ENCODE measurements around the gene MALL.
"Not testable (repeated sequence)": the region's sequence is repeated elsewhere in the genome, so short reads cannot be mapped to it uniquely, and the experiment has no call there.

The MALL gene

DNA sequence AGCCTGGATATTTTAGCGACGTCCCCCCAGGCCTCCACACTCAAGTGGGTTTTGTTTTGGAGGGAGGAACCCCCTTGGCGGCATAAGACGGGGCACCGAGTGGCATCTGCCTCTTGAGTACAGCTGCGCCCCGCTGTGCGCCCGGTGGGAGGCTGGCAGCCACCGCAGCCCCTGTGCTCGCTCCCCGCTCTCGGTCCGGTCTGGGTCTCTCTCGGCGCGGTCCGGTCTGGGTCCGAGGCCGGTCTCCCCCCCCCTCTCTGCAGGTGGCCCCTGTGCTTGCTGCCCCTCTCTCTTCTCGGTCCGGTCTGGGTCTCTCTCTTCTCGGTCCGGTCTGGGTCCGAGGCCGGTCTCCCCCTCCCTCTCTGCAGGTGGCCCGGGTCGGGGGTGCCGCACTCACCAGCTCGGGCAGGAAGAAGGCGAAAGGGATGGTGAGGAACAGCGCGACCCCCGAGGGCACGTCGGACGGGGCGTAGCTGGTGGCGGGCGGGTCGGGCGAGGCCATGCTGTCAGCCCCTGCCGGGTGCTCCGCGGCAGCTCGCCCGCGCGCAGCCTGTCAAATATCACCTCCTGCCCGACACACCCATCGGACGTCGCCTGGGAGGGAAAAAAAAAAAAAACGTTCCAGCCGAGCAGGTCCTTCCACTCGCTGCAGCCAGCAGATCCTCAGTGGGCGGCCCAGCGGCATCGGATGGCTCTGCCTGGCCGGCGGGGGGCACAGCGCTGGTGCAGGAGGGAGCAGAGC lies at the start of gene MALL:
Gene MALL (minus strand): TSS at position 532 of the 742 bp plus-strand sequence. CDS start 30 bp downstream, at position 502.
- DNase-seq (ENCODE audit: low read depth), result no peak

DNA sequence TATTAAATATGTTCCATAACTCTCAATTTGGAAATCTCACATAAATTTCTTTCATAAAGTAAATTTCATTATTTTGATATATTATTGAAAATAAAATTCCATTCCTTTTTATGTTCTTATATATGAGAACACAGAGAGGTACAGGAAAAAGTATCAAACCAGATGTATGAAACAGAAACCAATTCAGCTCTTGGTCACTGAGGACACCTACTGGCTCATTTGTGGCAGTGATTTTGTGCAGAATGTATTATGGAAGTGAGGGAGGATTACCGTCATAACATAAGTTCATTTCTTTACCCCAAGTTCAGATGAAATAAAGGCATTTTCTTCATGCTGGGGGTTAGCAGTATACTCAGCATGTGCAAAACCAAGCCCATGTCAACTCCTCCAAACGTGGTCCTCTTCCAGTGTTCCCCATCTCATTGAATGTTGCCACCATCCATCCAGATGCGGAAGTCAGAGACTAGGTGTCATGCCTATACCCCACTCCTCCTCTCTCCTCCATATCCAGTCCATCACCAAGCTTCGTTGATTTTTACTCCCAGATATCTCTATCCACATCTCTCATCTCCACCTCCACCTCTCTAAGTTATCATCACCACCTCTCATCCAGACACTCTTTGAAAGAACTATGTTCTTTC lies 41.7 kb upstream of the MALL start:
- DNase-seq (ENCODE audit: low read depth), result no peak

DNA sequence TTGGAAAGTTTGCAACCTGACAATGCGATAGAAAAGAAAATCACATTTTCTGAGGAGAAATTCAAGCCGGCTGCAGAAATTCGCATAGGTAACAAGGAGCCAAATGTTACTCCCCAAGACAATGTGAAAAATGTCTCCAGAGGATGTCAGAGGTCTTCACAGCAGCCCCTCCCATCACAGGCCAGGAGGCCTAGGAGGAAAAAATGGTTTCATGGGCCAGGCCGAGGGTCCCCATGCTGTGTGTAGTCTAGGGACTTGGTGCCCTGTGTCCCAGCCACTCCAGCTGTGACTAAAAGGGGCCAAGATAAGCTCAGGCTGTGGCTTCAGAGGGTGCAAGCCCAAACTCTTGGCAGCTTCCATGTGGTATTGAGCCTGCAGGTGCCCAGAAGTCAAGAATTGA lies 39.2 kb upstream of the MALL start:
- not testable (repeated sequence) for DNase-seq (ENCODE audit: low read depth)

DNA sequence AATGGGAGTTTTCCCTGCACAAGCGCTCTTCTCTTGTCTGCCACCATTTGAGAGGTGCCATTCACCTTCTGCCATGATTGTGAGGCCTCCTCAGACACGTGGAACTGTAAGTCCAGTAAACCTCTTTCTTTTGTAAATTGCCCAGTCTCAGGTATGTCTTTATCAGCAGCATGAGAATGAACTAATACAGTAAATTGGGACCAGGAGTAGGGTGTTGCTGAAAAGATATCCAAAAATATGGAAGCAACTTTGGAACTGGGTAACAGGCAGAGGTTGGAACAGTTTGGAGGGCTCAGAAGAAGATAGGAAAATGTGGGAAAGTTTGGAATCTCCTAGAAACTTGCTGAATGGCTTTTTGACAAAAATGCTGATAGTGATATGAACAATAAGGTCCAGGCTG lies 38.6 kb upstream of the MALL start:
- not testable (repeated sequence) for DNase-seq (ENCODE audit: low read depth)

DNA sequence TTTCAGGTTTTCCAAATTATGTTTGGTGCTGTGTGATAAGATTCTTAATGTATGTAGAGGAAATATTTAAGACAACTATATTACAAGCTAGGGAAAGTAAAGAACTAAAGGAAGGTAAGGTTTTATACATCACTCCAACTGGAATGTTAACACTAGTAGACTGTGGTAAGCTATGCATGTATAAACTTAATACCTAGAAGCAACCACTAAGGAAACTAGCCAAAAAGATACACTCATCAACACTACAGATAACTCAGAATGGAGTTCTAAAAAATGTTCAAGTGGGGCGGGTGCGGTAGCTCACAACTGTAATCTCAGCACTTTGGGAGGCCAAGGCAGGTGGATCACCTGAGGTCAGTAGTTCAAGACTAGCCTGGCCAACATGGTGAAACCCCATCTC lies 37.8 kb upstream of the MALL start:
- DNase-seq (ENCODE audit: low read depth), result no peak

DNA sequence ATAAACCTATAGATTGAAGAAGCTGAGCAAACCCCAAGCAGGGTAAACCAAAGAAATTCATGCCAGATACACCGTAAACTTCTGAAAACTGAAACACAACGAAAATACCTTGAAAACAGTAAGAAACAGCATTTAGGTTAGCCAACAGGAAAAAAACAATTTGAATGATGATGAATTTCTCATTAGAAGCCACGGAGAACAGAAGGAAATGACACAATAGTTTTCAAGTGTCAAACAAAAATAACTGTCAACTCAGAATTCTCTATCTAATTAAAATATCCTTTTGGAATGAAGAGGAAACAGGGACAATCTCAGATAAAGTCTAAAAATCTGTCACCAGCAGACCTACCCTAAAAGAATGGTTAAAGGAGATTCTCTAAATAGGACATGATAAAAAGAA lies 37.3 kb upstream of the MALL start:
- no peak for DNase-seq (ENCODE audit: low read depth)

DNA sequence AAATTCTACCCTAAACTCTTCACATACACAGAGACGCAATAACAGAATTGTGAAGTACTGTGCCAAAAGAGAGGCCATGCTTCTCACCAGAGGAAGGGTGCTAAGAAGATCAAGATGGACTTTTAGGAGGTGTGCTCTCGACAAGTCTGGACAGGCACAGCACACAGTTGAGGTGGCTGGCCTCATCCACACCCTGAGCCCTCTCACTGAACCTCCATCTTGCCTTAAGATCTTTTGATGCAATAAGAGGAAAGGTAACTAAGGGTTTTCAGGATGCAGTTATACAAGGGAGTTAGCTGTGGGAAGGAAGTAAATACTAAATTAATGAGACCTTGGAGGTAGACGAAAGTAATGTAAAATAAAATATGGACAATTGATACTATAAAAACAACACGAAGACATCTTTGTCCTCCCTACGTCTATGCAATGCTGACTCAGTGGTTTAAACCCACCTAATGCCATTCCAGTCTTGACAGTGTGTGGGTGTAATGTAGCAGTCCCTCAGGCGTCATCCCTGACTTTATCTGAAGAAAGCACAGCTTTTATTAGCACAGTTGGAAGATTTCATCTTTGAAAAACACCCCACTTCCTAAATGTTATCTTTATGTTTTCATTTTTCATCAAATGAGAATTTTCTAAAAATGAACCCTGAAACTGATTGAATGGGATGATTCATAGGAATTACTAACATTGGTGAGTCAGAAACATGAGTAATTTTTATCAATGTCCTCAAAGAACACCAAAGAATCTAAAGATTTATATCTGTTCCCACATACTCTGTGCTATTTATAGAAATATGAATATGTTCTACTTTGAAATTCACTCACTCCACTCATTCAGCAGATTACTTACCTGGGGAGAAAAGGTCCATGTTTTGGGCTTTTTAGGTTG lies 34.0 kb upstream of the MALL start:
- DNase-seq (ENCODE audit: low read depth), result no peak

DNA sequence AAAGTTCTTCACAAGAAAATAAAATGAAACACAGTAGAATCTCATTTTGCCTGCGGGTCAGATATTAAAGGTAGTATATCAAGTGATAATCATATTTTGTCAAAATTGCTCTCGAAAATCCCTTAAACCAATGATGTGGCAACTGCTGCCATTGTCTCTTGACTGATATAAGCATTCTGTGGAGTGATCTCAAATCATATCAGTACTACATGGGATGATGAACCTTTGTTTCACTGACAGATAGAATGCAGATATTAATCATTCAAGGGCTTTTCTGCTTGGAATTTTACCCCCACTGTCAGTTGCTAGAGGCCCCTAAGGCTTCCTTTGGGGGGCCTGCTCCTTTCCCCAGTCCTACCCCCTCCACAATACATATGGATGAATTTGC lies 31.3 kb upstream of the MALL start:
- no peak for DNase-seq (ENCODE audit: low read depth)

DNA sequence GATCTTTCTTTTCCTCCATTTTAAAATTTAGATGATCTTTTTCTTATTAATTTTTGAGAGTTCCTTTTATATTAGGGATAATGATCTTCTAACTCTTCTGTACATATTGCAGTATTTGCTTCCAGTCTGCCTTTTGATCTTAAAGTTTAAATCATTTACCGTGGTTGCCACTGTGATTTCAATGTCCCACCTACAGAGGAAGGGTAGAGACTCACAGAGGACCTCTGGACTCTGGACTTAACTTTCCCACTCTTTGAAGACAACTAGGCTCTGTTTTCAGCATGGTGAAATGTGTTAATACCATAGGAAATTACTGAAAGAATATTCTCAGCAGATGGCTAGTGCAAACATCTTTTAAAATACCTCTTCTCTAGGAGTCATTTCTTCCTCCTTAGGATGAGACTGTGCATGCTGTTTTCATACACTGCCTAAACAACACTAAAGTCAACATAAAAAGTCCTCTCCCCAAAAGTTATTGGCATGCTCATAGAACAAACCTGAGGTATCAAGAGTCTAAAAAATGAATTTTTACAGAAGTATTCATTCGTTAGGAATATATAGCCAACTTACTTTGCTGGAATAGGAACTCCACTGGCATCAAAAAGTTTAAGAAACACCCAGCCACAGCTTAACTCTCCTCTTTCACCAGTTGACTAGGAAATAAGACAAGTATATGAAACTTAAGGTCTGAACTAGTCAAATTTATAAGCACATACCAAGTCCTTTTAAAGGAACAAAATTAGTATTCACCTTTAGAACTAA lies 30.7 kb upstream of the MALL start:
- no peak for DNase-seq (ENCODE audit: low read depth)

DNA sequence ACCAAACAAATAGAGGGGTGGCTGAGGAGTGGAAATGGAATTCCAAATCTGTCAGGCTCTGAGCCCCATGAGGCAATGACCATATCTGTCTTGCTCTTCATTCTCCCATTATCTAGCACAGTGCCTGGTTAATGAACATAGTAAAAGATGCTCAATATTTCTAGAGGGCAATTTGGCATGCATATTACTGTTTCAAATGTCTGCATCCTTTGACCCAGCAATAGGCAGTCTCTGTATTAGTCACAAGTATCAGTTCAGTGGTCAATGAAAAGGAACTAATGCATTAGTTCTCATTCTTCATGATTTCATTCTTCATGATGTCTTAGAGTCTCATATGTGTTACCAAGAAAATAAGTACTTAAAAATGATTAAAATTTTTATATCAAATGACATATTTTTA lies 28.4 kb upstream of the MALL start:
- DNase-seq (ENCODE audit: low read depth), result no peak

DNA sequence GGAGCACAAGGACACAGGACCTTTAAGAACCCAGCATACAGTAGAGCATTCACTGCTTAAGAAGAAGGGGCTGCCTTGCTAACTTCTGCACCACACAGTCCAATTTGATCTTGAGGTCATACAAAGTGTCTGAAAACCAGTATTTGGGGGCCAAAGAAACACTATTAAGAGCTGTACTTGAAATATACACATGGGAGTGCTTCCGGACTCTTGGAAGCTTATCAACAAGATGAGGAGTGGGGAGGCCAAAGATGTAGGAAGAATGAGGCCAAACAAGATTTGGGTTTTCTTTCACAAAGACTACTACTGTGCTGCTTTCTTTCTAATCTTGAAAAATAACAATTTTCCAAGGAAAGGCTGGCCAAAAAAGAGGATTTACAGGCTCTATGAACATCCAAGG lies 24.8 kb upstream of the MALL start:
- no peak for DNase-seq (ENCODE audit: low read depth)

DNA sequence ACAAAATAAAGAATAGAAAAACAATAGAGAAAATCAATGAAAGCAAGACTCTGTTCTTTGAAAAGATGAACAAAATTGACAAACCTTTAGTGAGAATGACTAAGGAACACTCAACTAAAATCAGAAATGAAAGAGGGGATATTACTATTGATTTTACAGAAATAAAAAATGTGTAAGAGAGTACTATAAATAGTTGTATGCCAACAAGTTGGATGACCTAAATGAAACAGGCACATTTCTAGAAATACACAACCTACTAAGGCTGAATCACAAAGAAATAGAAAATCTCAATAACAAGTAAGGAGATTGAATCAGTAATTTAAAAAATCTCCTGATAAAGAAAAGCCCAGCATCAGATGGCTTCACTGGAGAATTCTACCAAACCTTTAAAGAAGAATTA lies 18.4 kb upstream of the MALL start:
- DNase-seq (ENCODE audit: low read depth), result no peak

DNA sequence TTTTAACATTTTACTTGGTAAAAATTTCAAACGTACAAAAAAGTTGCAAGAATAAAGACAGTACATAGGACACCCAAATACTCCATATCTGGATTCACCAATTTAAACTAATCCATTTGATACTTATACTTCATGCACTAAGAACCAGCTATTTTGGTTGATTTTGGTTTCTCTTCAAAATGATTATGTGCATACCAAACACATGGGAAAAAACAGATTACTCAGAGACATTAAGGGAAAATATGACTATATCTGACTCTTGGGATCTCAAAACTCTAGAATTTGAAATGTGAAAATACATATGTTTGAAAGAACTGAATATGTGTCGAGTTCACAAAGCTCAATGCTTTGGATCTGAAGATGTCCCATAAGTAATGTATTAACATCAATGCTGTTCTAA lies 15.5 kb upstream of the MALL start:
- DNase-seq (ENCODE audit: low read depth), result no peak

DNA sequence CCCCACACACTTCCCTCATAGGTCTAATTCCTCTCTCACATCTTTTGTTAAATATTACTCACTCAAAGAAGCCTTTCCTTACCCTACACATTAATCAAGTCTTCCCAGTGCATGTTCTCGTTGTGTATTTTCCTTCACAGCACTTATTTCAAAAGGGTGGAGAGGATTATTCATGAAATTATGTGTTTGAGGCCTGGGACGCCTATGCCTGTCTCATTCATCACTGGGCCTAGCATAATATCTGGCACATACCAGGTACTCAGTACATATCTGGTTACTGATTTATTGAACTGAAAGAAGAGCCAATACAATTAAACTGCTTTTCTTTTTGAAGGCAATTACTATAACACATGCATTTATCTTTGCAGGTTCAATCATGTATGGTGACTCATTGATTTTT lies 15.1 kb upstream of the MALL start:
- DNase-seq (ENCODE audit: low read depth), result no peak

DNA sequence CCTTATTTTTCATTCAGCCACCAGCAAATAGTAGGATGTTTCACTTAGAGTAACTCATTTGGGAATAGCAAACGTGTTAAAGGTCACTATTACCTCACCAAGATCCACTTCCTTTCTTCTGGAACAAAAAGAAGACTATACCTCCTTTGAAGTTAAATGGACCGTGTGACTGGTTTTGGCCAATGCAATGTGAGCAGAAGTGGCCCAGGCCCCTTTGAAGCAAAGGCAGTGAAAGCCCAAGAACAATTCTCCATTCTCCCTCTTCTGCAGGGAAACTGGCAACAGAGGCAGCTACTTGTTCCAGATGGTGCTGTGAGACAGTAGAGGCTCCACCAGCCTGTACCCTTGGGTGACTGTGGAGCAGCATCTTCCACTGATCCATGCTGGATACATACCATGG lies 11.3 kb upstream of the MALL start:
- DNase-seq (ENCODE audit: low read depth), result no peak

DNA sequence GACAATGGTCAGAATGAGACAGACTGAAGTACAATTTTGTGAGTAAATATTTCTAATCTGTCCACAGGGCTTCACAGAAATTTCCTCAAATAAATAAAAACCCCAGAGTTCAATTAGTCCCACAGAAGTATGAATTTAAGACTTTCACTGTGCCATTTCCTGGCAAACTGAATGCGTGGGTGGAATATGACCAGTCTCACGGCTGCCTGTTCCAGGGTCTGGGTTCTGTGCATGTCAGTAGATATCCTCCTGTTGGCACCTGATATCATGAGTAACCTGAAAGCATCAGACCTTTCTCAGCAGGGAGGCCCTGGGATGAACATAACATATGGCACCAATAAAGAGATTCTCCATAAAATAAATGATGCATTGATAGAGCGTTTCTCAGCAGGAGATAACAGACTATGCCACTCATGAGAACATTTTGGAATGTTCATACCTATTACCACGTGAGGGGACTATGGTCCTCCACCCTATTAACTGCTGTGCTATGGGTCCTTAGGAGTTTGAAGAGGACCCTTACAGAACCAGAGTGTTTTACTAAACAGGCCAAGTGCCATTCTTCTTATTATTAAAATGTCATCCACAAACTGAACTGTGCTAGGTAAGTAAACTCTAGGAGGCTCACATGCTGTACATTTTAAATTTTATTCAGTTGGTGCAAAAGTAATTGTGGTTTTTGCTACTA lies 10.6 kb upstream of the MALL start:
- DNase-seq (ENCODE audit: low read depth), result no peak

DNA sequence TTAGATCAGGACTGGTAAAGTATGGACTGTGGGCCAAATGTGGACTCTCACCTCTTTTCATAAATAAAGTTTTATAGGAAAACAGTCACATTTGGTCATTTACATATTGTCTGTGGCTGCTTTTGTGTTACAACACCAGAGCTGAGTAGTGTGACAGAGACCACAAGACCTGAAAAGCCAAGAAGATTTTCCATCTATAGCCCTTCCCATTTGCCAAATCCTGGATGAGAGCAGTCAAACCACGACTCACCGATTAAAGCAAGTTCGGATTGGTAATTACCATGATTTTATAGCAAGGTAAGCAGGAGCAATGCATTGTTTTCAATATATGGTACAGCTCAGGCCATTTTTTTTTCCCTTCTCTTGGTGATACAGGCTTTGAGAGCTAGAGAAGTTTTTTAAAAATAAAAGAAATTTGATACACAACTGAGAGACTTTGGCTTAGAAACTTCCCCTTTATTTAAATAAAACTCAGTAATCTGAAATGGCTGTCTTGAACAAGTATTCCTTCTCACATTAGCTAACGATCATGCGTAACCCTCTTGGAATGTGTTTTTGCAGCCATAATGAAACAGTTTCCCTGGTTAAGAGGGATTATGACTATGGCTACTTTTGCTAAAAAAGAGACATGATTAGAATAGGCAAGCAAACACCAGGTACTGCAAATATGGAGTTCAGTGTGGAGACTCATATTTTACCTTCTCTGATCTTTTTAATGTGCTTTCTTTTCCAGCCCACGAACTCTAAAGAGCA lies 9.5 kb upstream of the MALL start:
- DNase-seq (ENCODE audit: low read depth), result no peak

DNA sequence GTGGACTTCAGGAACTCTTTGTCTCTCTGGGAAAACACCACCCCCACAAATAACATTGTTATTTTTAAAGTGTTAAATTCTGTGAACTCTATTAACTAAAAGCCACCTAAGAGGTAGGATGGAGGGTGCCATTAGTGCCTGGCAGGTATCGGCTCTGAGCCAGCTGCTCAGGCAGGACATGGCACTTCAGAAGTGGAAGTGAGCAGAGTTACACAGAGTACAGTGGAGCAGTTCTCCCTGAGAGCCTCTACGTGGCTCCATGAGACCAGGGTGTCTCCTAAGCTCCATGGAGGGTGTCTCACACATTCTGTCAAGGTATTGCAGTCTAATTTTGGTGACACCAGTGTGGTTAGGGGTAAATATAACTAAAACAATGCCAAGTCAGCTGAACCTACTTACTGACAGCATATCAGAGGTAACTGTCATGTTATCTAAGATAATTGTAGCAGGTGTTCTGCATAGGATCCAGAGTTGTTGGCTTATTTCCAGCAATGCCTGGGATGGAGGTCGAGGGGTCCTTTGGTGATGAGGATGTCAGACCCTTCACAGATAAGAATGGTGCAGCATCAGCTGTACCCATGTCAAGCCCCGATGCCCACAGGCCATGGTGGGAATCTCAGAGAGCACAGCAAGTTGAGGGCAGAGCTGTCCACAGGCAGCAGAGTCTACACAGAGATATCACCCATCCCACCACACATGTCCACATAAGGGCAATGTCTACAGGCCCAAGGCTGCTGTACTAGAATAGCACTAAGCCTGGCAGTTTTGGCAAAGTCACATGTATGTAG lies 8.6 kb upstream of the MALL start:
- DNase-seq (ENCODE audit: low read depth), result no peak

DNA sequence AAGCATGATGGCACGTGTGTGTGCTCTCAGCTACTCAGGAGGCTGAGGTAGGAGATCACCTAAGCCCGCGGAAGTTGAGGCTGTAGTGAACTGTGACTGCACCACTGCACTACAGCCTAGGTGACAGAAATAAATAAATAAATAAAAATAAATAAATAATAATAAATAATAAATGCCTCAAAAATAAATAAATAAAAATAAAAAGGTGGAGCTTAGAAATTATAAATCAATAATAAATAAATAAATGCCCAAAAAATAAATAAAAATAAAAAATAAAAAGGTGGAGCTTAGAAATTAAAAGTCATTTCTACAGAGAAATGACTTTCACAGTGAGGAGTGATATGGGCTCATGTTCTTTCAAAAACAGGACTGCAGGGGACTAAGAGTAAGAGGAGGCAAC lies 6.0 kb upstream of the MALL start:
- DNase-seq (ENCODE audit: low read depth), result no peak

DNA sequence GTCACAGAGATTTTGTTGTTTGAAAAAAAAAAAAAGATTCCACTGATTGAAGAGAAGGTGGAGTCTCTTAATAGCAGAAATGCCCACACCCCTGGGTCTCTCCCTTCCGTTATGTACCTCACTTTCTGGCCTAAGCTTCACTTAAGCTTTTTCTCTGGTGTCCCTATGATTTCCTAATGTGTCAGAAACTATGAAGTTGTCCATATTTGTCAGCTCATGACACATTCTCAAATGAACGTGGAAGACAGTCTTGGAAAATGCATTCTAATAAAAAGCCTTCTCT lies 5.4 kb upstream of the MALL start:
- no peak for DNase-seq (ENCODE audit: low read depth)
